GM12891 (cell line): ENCODE measurements around the gene CD244.

Experiments
- POLR2A ChIP-seq: IDR thresholded peaks from 2 replicates; pipeline ENCODE4 v1.6.1; 2011; ENCODE audit warnings: low read depth, low read length, control low read depth
- POLR2AphosphoS5 ChIP-seq: IDR thresholded peaks from 2 replicates; pipeline ENCODE4 v1.6.1; 2011; ENCODE audit warnings: low read depth, low read length, control low read depth
- POU2F2 ChIP-seq: IDR thresholded peaks from 2 replicates; pipeline ENCODE4 v1.6.1; 2011; ENCODE audit warnings: low read depth, mild to moderate bottlenecking, control low read depth, low read length, moderate library complexity
- SPI1 ChIP-seq: IDR thresholded peaks from 2 replicates; pipeline ENCODE4 v1.6.1; 2011; ENCODE audit warnings: low read depth, low read length, control low read depth
- TAF1 ChIP-seq: IDR thresholded peaks from 2 replicates; pipeline ENCODE4 v1.6.1; 2011; ENCODE audit warnings: low read depth, low read length, control low read depth

DNA sequence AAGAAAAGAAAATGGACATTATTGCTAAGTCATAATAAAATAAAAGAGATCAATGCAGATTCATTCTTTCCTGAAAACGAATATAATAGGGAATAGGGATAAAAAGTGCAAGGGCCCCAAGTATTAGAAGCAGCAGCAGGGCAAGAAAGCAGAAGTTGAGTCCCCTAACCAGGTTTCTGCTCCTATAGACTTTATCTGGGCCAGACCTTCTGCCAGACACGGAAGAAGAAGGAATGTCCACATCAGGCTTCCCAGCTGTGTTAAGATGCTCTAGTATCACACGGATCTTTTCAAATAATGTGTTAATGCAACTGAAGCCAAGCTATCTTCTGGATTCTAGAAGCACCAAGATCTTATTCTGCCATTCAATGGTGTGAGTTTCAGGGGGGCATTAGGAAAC is 26.9 kb downstream of the CD244 start:
- TF ChIP-seq POLR2A (no peak), POLR2AphosphoS5 (no peak), TAF1 (no peak), SPI1 (no peak), POU2F2 (no peak)
